Measurements from ENCODE around the gene HNRNPK. TPM values are rescaled to one million over a fixed set of nuclear protein-coding genes. Genes with fewer than 3 reads are reported as not detected.

HNRNPK gene
- total and polyA plus RNA-seq, 10 of the 15 experiments (the other 5 are each of a cell fraction or from before 2014, with no cell fraction given) = 235 to 970 (median 652) TPM

GRCh38 chr9:83976372-83976771, 3.6 kb downstream of the HNRNPK start:
- H3K27me3 ChIP-seq (replicated peaks in 1 of 2; ENCODE audit: control insufficient read depth in 2 of 2, insufficient read depth in 2 of 2, low read length in 1 of 2) = no peaks in the 10 kb centered on the region
- H3K4me3 ChIP-seq = peak overlapping the region; percentile 72; the same call in 1 of the 2 replicates
- RAD21 ChIA-PET (ENCODE audit: unreplicated experiment) = interaction anchor here (1.0 kb wide), 1 partner anchor 309 kb away, joined by 3 read pairs; no protein-coding TSS in a partner anchor

More at GRCh38 chr9:83976372-83976771, 3.6 kb downstream of the HNRNPK start:
- Histone ChIP-seq H3K9me3 (replicated peaks; ENCODE audit: control insufficient read depth, insufficient read depth, low read length) (no peaks in the 10 kb centered on the region; the same call in 2 of the 3 replicates), H3K4me2 (ENCODE audit: control insufficient read depth, insufficient read depth) (peak overlapping the region; percentile 55), H3K4me1 (ENCODE audit: control insufficient read depth, insufficient read depth, low read length) (no peaks in the 10 kb centered on the region), H3K79me2 (ENCODE audit: control insufficient read depth, insufficient read depth, low read length) (peaks cover 90% of the 10 kb centered on the region), H4K20me1 (ENCODE audit: control insufficient read depth, insufficient read depth) (peaks cover 12% of the 10 kb centered on the region), H3K27ac (ENCODE audit: control insufficient read depth, insufficient read depth) (no peak overlapping the region), H3K36me3 (ENCODE audit: control insufficient read depth in 2 of 2, insufficient read depth in 2 of 2, low read length in 1 of 2) (peaks cover 10 to 46% of the 10 kb centered on the region in 2 experiments), H2AFZ (ENCODE audit: control insufficient read depth, low read depth, low read length) (no peak overlapping the region), H3K9ac (ENCODE audit: control insufficient read depth, insufficient read depth, low read length) (no peak overlapping the region)
- in situ Hi-C loops (cut with MboI) (loop anchor here (25.0 kb wide), 1 partner anchor 786 kb away; no protein-coding TSS in a partner anchor), intact Hi-C loops (cut with micrococcal nuclease; ENCODE audit: unreplicated experiment) (no loop called here)
- ATAC-seq (no peak), DNase-seq (ENCODE audit: low read depth, low spot score) (no peak), FAIRE-seq (no peak)
- no TSS peak for BruUV-seq (replicated peaks)
- no peak for TF ChIP-seq E2F8 (IDR thresholded peaks at IDR 0.05; ENCODE audit: low read depth, partially characterized antibody)
- no peak for TF ChIP-seq CBX5 (IDR thresholded peaks at IDR 0.05; ENCODE audit: low read depth)
- TF ChIP-seq RFX5 (IDR thresholded peaks at IDR 0.05; ENCODE audit: low read depth, low read length) = no peak
- TF ChIP-seq, protein P1, sequence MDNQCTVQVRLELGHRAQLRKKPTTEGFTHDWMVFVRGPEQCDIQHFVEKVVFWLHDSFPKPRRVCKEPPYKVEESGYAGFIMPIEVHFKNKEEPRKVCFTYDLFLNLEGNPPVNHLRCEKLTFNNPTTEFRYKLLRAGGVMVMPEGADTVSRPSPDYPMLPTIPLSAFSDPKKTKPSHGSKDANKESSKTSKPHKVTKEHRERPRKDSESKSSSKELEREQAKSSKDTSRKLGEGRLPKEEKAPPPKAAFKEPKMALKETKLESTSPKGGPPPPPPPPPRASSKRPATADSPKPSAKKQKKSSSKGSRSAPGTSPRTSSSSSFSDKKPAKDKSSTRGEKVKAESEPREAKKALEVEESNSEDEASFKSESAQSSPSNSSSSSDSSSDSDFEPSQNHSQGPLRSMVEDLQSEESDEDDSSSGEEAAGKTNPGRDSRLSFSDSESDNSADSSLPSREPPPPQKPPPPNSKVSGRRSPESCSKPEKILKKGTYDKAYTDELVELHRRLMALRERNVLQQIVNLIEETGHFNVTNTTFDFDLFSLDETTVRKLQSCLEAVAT (IDR thresholded peaks at IDR 0.05) = no peak
- TF ChIP-seq CHD4 (IDR thresholded peaks at IDR 0.05) = no peak
- TF ChIP-seq MEF2B (IDR thresholded peaks at IDR 0.05; ENCODE audit: partially characterized antibody, poor library complexity, severe bottlenecking) = no peak
- TF ChIP-seq, protein P2, sequence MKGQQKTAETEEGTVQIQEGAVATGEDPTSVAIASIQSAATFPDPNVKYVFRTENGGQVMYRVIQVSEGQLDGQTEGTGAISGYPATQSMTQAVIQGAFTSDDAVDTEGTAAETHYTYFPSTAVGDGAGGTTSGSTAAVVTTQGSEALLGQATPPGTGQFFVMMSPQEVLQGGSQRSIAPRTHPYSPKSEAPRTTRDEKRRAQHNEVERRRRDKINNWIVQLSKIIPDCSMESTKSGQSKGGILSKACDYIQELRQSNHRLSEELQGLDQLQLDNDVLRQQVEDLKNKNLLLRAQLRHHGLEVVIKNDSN (IDR thresholded peaks at IDR 0.05; ENCODE audit: borderline replicate concordance, extremely low read length, insufficient read depth, low read depth, low read length) = no peak
- no peak for TF ChIP-seq ZBTB40 (IDR thresholded peaks at IDR 0.05; ENCODE audit: borderline replicate concordance)
- TF ChIP-seq NR2C1 (IDR thresholded peaks at IDR 0.05) = no peak
- TF ChIP-seq ATF7 (IDR thresholded peaks at IDR 0.05; ENCODE audit: low read depth) = no peak
- no peak for TF ChIP-seq CHD1 (IDR thresholded peaks at IDR 0.05; ENCODE audit: low read depth, low read length)
- TF ChIP-seq EGR1 (IDR thresholded peaks at IDR 0.05; ENCODE audit: borderline replicate concordance in 1 of 2, low read depth in 2 of 2, low read length in 2 of 2) = no peak
- 48% methylated on average over 2 of the region's 2 CpGs for WGBS (ENCODE audit: insufficient coverage, insufficient replicate concordance, low lambda C conversion rate, missing lambda C conversion rate)
- CTCF ChIA-PET = no interaction called here
- SMC1A ChIA-PET (ENCODE audit: uncharacterized antibody, unreplicated experiment) = interaction anchor here (0.6 to 0.8 kb wide), 2 partner anchors 13 to 17 kb away, joined by 3 read pairs; no protein-coding TSS in a partner anchor
- POLR2A ChIA-PET = interaction anchor here (0.6 to 1.1 kb wide), 3 partner anchors 10 to 21 kb away, joined by 4 to 5 read pairs (median 5); no protein-coding TSS in a partner anchor
